Lower leg skin (tissue), 3 donors: ENCODE measurements around the gene AAGAB.

Experiments used
- POLR2A ChIP-seq, 2 donors: fragments of 450-650 bp; IDR thresholded peaks; one replicate each; pipeline ENCODE4 v1.6.1; 2016 to 2017; ENCODE audit warnings: antibody characterized with exemption in 2 of 2, mild to moderate bottlenecking in 1 of 2, moderate library complexity in 1 of 2
- TF ChIP-seq, protein P1 (sequence below), 3 donors: fragments of 450-650 bp; IDR thresholded peaks; one replicate each; pipeline ENCODE4 v1.5.1; 2016; ENCODE audit warnings: antibody characterized with exemption in 3 of 3, mild to moderate bottlenecking in 3 of 3, moderate library complexity in 2 of 3

DNA sequence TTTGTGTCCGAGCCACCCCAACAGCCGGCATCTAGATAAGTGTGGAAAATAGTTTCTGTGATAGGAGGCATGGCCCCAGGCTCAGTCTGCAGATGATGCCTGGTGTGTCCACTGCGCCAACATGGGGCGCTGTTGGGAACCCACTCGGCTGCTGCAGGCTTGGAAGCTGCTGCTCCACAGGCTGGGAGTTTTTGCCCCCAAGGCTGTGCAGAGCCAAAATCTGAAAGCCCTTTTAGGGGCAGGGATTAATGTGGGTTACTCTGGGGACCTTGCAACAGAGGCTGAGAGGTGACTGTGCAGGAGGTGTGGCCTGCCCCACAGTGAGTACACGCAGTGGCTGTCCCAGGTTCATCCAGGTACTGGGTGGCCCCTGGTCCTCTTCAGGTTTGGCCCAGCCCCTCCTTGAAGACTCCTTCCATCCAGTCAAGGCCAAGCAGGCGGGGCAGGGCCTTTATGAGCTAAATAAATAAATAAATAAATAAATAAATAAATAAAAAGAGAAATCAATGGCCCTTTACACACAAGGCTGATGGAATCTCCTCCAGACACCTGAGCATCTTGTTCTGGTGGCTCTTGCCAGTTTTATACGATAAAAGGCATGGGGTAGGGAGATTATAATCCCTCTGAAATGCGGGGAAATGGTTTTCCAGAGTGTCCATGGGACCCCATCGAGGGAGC is 73.8 kb downstream of the AAGAB start:
- no peak for TF ChIP-seq POLR2A (IDR thresholded peaks at IDR 0.05)
- TF ChIP-seq, protein P1, sequence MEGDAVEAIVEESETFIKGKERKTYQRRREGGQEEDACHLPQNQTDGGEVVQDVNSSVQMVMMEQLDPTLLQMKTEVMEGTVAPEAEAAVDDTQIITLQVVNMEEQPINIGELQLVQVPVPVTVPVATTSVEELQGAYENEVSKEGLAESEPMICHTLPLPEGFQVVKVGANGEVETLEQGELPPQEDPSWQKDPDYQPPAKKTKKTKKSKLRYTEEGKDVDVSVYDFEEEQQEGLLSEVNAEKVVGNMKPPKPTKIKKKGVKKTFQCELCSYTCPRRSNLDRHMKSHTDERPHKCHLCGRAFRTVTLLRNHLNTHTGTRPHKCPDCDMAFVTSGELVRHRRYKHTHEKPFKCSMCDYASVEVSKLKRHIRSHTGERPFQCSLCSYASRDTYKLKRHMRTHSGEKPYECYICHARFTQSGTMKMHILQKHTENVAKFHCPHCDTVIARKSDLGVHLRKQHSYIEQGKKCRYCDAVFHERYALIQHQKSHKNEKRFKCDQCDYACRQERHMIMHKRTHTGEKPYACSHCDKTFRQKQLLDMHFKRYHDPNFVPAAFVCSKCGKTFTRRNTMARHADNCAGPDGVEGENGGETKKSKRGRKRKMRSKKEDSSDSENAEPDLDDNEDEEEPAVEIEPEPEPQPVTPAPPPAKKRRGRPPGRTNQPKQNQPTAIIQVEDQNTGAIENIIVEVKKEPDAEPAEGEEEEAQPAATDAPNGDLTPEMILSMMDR (IDR thresholded peaks at IDR 0.05): no peak
